GM15510 (cell line): ENCODE results near the gene ETFBKMT.

Experiments
- POLR2A ChIP-seq: IDR thresholded peaks from 3 replicates; pipeline ENCODE4 v1.6.1; 2011; ENCODE audit warnings: borderline replicate concordance; ENCODE audit not compliant: insufficient read length; ENCODE audit errors: extremely low read depth

ETFBKMT gene

DNA sequence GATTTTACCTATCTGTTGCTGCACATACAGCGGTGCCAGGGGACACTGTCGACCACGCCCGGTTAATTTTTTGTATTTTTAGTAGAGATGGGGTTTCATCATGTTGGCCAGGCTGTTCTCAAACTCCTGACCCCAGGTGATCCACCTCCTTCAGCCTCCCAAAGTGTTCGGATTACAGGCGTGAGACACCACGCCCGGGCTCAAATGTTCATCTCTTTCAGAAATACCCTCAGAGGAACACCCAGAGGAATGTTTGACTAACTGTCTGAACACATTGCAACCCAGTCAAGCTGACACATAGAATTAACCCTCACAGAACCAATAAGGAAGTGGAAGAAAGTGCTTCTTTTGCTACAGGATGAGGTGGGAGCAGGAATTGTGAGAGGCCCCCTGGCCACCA lies 15.0 kb upstream of the ETFBKMT start:
- no peak for TF ChIP-seq POLR2A

GRCh38 chr12:31645924-31646323 lies 13.6 kb upstream of the ETFBKMT start:
- no peak for TF ChIP-seq POLR2A

DNA sequence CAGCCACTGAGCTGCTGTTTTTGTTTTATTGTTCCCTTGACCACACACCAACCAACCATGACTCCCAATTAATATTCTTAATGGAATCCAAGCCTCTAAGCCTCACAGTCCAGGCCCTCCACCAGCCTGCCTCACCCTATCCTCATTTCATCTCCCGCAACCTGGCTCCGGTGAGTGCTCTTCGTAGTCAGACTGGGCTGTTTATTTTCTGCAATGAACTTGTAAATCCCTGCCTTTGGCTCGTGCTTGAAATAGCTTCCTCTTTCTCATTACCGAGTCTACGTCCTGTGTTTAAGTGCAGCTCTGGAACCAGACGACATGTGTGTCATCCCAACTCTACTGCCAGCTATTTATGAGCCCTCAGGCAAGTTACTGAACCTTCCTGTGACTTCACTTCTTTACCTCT lies 12.4 kb upstream of the ETFBKMT start:
- TF ChIP-seq POLR2A = no peak

- no peak for TF ChIP-seq POLR2A
Measured at GRCh38 chr12:31650918-31651317, 8.6 kb upstream of the ETFBKMT start.

DNA sequence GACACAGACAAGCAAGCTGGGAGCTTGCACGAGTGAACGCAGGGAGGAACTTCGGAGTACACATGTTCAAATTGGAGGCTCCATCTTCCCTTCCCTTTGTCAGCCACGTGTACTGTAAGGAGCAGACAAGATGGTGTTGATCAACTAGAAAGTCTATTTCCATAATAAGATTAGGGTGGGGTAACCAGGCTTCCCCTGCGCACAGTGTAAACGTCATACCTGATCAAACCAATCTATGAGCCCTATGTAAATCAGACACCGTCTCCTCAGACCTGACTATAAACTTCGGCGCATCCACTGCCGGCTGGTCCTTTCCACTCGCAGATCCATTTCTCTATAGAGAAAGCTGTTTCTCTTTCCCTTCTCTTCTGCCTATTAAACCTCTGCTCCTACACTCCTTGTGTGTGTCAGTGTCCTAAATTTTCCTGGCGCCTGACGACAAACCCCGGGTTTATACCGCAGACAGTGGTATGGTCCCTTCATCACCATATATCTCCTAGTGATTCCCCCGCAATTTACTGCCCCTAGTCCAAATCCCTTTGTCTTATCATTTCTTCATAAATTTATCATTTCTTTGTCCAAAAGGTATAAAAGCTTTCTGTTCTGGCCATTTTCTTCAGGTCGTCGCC lies 7.5 kb upstream of the ETFBKMT start:
- TF ChIP-seq POLR2A = no peak

- TF ChIP-seq POLR2A = no peak
Measured at GRCh38 chr12:31655208-31655607, 4.3 kb upstream of the ETFBKMT start.

- no peak for TF ChIP-seq POLR2A
Measured at GRCh38 chr12:31655792-31656191, 3.7 kb upstream of the ETFBKMT start.

GRCh38 chr12:31658471-31659086 lies 909 bp upstream of the ETFBKMT start:
- no peak for TF ChIP-seq POLR2A

- no peak for TF ChIP-seq POLR2A
Measured at GRCh38 chr12:31662176-31662849, 2.8 kb downstream of the ETFBKMT start.

DNA sequence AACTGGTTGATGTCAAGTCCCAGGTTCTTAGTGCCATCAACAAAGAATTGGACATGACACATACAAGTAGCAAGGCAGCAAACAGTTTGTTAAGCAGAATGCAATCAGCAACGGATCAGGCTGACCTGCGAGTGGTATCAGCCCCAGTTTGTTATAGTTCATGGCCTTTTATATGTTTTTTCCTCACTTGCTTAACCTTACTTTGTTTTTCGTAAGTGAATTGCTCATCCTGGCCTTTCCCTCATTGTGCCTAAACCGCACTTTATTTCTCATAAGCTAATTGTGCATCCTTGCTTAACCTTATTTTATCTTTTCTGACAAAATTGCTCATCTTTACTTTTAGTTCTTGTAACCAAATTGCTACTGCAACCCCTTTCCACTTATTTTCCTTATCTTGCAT lies 4.1 kb downstream of the ETFBKMT start:
- no peak for TF ChIP-seq POLR2A

DNA sequence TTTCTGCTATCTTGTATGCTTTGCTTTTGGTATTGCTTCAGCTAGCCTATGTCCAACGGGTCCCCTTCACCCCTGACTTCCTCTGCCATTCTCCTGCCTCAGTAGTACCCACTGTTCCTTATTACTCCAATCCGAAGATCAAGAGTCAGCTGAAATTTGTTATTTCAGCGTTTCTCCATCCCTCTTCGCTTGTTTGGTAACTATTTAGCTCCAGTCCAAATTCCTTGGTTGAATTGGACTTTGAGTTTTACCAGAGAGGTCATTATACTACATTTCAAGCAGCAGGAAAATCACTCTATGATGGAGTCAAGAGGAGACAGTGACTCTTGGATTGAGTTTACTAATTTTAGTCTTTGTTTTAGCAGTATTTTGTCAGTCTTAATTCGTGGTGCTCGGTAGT lies 4.5 kb downstream of the ETFBKMT start:
- no peak for TF ChIP-seq POLR2A

DNA sequence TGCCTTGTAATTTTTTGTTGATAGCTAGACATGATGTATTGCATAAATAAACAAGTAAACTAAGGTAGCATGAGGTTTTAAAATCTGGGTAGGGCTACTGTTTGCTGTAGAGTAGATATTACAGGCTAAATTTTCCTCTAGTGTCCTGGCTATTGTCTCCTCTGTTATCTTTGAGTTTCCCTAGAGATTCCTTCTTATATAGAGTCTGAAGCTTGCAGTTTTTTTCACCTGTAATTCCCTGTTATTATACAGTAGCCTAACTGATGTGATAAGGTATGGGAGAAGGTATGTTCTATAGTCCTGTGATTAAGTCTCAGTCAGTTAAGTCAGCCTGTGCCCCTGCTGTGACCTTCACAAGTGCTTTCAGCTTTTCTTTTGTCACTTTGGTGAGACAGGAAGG lies 9.5 kb downstream of the ETFBKMT start:
- TF ChIP-seq POLR2A = no peak

GRCh38 chr12:31672521-31672920 lies 13.0 kb downstream of the ETFBKMT start:
- no peak for TF ChIP-seq POLR2A

GRCh38 chr12:31682136-31682962 lies 22.9 kb downstream of the ETFBKMT start:
- no peak for TF ChIP-seq POLR2A

DNA sequence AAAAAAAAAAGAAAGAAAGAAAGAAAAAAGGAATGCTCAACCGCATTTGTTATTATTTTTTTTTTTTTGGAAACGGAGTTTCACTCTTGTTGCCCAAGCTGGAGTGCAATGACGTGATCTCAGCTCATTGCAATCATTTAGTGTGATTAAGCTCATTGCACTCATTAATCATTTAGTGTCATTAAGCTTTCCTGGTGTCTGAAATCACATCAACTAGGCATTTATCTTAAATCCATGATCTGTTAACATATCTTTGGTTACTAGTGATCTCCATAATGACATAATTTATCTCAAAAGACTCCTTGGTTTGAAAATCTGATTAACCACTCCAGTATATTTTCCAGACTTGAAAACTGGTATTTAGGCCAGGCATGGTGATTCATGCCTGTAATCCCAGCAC lies 26.3 kb downstream of the ETFBKMT start:
- TF ChIP-seq POLR2A = no peak
